Non-pigmented ciliary epithelial cell (primary cell): Measurements from ENCODE around the gene NEU2.
"Not testable (repeated sequence)": the region's sequence is repeated elsewhere in the genome, so short reads cannot be mapped to it uniquely, and the experiment has no call there.

Experiments used
- DNase-seq: peaks from one replicate; pipeline ENCODE4 v3.0.0-alpha.2; 2010; ENCODE audit warnings: low read depth

NEU2 gene

DNA sequence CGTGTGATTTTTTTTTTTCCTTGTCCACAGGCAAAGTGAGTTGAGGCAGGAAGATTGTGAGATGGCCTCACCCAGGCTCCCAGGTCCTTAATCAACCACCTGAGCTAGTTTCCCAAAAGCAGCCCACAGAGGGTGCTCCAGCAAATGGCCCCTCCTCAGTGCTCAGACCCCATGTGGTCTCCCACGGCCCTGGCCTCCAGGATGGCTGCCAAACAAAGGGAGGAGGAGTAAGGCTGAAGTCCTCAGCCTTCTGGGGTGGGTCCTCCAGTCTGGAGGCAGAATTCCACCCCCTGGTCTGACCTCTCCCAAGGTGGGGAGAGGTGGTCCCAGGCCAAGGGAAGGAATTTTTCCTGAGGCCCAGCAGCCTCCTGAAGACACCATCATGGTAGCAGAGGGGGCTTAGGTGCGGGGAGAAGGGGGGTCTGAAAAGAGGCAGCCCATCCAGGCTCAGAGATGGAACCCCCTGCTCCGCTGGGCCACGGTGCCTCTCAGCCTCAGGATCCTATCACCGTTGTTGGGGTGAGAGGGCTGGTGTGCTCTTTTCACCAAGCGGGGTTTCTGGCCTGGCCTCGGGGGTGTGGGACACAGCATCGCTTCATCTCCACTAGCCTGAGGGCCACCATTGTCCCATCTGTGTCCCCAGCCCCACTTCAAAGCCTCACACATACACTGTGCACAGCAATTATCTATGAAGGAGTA, 21.8 kb upstream of the NEU2 start:
- DNase-seq: no peak

GRCh38 chr2:233011268-233011650, 21.2 kb upstream of the NEU2 start:
- no peak for DNase-seq

DNA sequence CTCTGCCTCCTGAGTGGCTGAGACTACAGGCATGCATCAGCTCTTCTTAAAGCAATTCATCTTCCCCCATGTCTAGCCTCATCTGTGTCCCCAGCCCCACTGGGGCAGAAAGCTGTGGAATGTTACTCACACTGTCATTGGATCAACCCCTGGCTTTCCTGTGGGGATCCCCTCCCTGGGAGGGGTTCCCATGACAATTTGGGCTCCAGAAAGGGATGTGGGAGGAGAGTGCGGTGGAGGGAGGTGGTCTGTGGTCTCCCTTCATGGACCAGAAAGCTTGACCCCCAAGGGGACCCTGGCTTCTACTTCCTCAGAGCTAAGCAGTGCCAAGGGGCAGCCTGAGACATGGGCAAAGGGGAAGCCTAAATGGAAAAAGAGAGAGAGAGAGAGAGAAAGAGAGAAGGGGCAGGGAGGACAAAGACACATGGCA, 20.8 kb upstream of the NEU2 start:
- DNase-seq: no peak

DNA sequence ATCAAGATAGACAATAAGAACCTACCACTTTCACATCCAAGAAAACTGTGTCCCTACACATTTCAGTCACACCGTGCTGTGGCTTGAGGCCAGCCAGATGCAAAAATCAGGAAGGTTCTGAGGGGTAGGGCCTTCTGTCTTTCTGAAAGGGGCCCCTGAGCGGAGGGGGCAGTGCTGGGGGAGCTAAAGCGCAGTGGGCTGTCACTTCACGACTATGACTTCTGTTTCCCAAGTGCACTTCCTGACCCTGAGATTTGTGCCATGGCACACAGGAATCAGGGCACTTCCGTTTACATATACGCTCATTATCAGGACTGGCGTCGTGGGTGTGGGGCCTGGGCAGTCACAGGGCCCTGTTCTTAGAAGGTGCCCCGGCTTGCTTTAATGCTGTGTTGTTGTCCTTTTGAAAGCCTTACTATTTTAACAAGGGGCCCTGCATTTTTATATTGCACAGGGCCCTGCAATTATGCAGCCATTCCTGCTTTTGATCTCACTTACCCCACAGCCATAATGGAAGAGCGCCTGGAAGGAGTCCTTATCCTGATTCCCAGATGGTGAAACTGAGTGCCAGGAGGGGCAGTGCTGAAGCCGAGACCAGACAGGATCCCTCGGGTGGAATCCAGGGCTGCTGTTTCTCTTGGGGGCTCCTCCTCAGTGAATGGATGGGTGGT, 20.0 kb upstream of the NEU2 start:
- DNase-seq: no peak

- DNase-seq: no peak
These were observed 19.4 kb upstream of the NEU2 start, which contains the start of gene NGEF for GRCh38 chr2:233013027-233013461. NGEF (minus strand) TSS chr2:233013256; CDS start chr2:232974890, 38,366 bp downstream.

- no peak for DNase-seq
These were observed 18.8 kb upstream of the NEU2 start for GRCh38 chr2:233013650-233014049.

DNA sequence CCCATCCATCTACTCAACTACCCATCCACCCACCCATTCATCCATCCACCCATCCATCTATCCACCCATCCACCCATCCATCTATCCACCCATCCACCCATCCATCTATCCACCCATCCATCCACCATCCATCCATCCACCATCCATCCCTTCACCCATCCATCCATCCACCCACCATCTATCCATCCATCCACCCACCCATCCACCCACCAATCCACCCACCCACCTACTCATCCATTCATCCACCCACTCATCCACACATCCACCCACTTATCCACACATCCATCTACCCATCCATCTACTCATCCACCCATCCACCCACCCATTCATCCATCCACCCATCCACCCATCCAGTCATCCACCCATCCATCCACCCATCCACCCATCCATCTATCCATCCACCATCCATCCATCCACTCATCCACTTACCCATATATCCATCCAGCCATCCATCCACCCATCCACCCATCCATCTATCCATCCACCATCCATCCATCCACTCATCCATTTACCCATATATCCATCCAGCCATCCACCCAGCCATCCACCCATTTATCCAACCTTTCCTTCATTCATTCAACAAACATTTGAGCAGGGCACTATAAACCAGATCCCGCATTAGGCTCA, 17.3 kb upstream of the NEU2 start:
- DNase-seq: no peak

DNA sequence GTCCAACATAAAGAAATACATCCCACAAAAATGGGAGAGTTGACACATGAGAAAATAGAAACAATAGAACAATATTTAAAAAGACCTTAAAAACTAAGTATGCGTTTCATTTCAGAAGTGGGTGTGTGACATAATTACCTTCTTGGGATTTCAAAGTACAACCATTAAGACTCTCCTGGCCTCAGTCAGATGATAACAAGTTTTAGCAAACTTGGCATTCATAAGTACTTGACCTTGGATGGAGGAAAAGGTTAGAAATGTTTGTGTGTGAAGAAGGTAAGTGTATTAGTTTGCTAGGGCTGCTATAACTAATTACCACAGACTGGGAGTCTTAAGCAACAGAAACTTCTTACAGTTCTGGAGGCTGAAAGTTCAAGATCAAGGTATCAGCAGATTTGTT, 14.5 kb upstream of the NEU2 start:
- no peak for DNase-seq

- not testable (repeated sequence) for DNase-seq
These were observed 12.9 kb upstream of the NEU2 start for GRCh38 chr2:233019610-233020009.

DNA sequence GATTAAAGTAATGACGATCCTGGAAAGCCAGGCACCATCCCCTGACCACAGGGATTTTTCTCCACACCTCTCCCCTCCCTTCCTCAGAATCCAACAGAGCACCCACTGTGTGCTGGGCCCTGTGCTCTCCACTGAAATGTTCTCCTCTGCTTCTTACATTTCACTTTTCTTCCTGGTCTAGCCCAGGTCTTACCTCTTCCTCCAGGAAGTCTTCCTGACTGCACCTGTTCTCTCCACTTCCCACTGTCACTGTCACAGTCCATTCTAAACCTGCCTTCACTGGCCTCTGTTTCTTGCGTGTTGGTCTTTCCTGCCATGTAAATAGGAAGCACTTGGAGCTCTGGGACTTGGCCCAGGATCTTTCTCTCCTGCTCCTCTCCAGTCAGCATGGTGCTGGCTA, 12.0 kb upstream of the NEU2 start:
- no peak for DNase-seq

GRCh38 chr2:233021771-233022170, 10.7 kb upstream of the NEU2 start:
- DNase-seq: no peak

DNA sequence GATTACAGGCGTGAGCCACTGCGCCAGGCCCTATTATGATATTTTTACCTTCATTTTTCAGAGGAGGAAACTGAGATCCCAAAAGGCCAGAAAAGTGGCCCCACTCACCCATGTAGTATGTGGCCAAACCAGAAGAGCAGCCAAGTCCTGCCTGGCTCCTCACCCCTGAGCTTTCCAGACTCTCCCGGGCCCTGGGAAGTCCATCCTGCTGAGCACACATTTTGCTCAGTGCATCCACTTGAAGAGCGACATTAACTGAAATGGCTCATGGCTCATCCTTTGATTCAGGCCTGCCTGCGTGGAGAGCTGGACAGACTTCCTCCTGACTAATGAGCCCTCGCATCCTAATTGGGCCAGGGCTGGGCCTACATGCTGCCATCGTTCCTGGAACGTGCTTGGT, 9.9 kb upstream of the NEU2 start:
- DNase-seq: no peak

GRCh38 chr2:233023007-233023760, 9.3 kb upstream of the NEU2 start:
- no peak for DNase-seq

DNA sequence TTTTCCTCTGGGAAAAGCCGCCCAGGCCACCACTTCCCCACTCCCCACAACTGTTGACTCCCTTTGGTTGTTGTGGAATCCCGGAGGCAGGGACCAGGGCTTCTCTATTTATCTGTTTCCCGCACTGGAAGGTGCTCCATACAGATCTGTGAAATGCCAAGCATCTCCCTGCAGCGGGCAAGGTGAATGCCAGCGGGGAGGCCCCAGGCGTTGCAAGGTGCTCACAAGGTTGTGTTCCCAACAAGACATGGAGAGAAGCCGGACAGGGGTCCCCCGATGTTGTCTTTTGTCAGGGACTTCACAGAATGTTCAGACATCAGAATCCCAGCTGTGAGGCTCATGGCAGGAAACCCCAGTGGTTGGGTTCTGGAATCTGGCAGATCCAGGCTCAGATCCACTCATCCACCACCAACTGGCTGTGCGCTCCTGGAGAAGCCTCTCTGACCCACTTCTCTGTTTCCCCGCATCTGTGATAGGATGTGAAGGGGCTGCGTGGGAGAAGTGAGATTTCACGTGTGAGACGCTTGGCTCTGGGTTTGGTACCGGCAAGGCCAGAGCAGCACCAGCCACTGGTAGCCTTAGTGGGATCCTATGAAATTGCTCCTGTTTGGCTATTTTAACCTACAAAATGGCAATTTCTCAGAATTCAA, 8.6 kb upstream of the NEU2 start:
- no peak for DNase-seq

GRCh38 chr2:233025706-233026105, 6.8 kb upstream of the NEU2 start:
- DNase-seq: no peak

DNA sequence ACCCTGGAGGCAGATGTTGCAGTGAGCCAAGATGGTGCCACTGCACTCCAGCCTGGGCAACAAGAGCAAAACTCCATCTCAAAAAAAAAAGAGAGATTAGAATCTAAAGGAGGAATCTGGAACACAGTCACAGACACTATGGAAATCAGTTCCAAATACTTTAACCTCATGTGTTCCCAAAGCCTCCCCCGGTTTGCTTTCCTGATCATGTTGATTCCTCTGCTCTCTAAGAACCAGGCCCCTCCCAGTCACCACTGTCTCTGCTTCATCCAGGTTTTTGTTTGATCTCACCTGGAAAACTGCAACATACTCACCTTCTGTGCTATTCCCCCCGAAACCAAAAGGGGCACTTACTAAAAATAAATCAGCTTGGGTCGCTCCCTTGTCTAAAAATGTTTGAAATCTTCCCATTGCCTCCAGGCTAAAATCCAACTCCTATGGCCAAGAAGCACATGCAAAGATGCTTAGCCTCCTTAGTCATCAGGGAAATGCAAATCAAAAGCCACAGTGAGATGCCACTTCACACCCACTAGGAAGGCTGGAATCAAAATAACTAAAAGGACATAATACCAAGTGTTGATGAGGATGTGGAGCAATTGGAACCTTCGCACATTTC, 6.2 kb upstream of the NEU2 start:
- no peak for DNase-seq

DNA sequence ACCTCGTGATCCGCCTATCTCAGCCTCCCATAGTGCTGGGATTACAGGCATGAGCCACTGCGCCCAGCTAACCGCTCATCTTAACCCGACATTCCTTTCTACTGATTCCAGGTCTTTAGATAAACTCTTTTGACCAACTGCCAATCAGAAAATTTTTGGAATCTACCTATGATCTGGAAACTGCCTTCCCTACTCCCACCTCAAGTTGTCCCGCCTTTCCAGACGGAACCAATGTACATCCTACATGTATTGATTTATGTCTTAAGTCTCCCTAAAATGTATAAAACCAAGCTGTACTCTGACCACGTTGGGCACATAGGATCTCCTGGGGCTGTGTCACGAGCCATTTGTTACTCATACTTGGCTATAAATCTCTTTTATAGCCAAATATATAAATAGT, 3.2 kb upstream of the NEU2 start:
- no peak for DNase-seq

DNA sequence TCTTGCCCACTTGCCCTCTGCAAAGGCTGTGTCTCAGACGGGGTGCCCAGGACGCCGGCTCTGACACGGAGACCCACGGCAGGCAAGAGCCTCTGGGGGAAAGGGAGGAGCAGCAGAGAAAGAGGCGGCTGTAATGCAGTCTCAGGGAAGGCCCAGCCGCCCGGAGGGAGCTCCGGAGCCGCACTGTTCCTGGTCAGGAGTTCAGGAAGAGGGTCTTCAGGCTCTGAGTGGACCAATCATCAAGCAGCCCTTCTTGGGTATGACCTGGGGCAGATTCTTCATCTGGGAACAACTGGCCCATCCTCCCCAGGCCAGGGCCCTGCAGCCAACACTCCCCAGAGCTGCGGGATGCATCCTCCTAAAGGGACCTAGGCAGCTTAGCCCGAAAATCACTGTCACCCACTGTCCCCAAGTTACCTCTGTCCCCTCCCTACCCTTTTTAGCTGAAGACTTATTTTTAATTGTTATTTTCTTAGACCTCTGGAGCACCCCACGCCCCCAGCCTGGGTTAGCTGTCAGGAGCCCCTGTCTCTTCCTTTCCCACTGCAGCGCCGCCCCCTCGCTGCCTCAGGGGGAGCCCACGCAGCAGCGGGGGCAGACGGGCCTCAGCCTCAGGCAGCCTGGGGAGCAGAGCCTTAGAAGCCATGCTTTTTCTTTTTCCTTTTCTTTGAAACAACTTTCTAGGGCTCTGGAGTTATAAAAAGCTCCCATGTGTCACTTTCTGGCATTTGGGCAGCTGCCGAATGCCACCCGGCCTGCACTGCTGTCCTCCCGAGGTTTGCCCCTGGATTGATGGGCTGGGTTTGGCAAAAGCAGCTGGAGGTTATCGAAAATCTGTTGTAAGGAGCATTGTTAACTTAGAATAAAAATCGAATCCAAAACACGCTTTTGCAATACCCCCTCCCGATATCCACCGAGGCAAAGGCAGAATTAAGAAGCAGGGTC, 644 bp upstream of the NEU2 start:
- DNase-seq: no peak

DNA sequence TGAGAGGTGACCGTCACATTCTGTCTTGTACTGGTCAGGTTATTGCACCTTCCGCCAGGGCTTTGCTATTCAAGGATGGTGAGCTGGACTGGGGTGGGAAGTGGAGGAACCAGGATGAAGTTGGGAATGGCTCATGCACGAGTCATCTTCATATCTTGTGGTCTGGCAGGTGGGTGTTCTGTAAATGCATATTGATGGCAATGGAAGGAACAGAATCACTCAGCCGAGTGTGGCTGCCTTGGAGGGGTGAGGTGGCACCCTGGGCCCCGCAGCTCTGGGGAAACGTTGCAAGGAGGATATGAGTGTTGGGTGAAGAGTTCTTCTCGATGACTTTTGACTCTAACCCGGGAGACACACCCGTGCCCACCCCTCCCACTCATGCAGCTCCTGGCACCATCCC, 1.2 kb downstream of the NEU2 start:
- no peak for DNase-seq

- DNase-seq: no peak
These were observed 1.8 kb downstream of the NEU2 start for GRCh38 chr2:233034091-233034882.
